T-helper 2 cell (primary cell): Measurements from ENCODE around the gene CEP83.

Experiments used
- DNase-seq, 5 experiments: peaks; one replicate each; pipeline versions ENCODE4 v3.0.0 to v3.0.0-alpha.2; 2012 to 2022

Gene CEP83

GRCh38 chr12:94266796-94267536, 192.7 kb downstream of the CEP83 start:
- no peak for DNase-seq

GRCh38 chr12:94265966-94266745, 193.5 kb downstream of the CEP83 start:
- no peak for DNase-seq

GRCh38 chr12:94265539-94265938, 194.1 kb downstream of the CEP83 start:
- no peak for DNase-seq

- no peak for DNase-seq
These were observed 194.8 kb downstream of the CEP83 start for GRCh38 chr12:94264736-94265485.

GRCh38 chr12:94263905-94264561, 195.6 kb downstream of the CEP83 start:
- DNase-seq: no peak

- DNase-seq: peak in 4 of 5 experiments; percentile 24 to 86 (median 58)
These were observed 196.5 kb downstream of the CEP83 start for GRCh38 chr12:94263011-94263811.

- peak; percentile 22 to 87 (median 40) for DNase-seq
These were observed 197.2 kb downstream of the CEP83 start for GRCh38 chr12:94262228-94263010.

- no peak for DNase-seq
These were observed 197.9 kb downstream of the CEP83 start for GRCh38 chr12:94261786-94262185.

GRCh38 chr12:94261119-94261518, 198.5 kb downstream of the CEP83 start:
- DNase-seq: no peak

GRCh38 chr12:94260717-94261116, 198.9 kb downstream of the CEP83 start:
- DNase-seq: no peak

- no peak for DNase-seq
These were observed 199.7 kb downstream of the CEP83 start for GRCh38 chr12:94260017-94260416.

- no peak for DNase-seq
These were observed 201.1 kb downstream of the CEP83 start for GRCh38 chr12:94258593-94258992.
